GM11168 (cell line): Measurements from ENCODE around the gene C1orf167.

Source experiments
- in situ Hi-C: fragments of 300-500 bp; cut with MboI; formaldehyde crosslinking; loops from one replicate; pipeline ENCODE4 v1.12.0; 2022; ENCODE audit warnings: low sequenced_read_pairs; ENCODE audit not compliant: unreplicated experiment

Gene C1orf167

DNA sequence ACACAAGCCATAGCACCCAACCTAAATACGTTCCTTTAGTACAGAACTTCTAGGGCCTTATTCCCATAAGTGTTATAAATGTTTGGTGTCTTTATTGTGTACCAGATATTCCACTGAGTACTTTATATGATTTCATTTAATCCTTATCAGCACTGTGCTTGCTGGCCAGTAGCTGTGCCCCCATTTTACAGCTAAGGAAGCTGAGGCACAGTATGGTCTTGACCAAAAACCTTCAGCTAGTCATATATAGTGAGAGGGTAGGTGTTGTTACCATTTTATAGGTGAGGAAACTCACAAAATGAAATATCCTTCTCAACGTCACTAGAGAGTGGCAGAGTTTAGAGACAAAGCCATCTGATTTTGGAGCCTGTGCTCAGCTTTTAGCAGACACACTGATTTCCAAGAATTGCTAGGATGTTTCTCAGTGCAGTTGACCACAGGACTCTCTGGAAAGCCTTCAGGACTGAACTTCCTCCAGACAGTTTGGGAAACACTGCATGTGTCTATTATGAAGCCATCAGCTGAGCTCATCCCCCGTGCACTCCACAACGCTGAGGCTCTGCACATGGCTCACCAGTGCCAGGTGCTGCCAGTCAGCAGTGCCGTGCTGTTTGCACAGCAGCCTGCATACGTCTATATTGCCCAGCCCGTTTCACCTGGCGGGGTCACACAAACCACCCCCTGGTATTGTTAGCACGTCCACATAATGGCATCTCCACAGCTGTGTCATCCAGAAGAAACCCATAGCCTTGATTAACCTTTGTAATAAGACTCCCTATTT lies 70.1 kb downstream of the C1orf167 start:
- in situ Hi-C loops = no loop called here

DNA sequence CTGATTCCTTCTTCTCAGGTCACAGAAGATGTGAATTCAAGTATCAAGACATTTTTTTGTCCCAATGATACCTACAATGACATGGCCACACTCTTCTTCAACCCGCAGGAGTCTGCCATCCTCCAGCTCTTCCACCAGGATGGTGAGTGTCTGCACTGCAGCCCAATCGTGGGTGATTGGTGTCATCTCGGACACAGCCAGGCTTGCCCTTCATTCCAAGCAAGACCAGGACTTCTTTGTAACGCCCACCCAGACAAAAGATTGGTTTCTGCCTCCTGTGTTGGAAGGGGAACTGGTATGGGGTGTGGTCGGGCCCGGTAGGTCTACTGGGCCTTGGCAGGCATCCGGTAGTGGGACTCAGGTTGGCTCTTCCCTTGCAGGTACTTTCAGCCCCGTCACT lies 71.5 kb downstream of the C1orf167 start:
- in situ Hi-C loops = no loop called here

DNA sequence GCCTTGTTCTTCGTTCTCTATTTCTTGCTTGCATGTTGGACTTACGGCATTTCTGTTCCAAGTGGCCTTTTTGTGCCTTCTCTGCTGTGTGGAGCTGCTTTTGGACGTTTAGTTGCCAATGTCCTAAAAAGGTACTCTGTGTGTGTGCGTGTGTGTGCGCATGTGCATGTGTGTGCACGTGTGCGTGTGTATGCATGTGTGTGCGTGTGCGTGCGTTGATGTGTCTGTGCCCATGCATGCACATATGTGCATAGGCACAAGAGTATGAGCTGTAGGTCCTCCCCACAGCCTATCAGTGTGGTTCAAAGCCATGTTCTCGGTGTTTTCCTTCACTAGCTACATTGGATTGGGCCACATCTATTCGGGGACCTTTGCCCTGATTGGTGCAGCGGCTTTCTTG lies 71.9 kb downstream of the C1orf167 start:
- in situ Hi-C loops = no loop called here

DNA sequence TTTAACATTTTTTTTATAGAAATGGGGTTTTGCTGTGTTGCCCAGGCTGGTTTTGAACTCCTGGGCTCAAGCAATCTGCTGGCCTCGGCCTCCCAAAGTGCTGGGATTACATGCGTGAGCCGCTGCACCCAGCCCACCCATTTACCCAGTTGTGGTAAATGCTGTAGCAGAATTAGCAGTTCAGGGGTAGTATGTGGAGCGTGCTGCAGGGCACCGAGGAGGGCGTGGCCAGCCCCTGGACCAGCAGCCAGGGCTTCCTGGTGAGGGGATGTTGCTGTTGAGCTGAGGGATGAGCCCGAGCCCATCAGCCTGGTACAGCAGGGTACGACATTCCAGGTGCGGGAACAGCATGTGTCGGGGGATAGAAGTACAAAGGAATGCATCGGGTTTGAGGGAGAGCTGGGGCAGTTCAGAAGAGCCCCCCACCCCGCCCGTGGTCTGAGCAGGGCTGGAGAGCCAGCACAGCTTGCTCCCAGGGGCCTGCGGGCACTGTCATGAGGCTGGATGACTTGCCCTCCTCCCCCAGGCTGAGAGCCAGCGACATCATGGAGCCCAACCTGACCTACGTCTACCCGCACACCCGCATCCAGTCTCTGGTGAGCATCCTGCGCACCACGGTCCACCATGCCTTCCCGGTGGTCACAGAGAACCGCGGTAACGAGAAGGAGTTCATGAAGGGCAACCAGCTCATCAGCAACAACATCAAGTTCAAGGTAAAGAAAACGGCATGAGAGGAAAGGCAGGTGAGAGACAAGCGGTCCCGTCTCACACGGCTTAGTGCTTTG lies 73.6 kb downstream of the C1orf167 start:
- in situ Hi-C loops = no loop called here

DNA sequence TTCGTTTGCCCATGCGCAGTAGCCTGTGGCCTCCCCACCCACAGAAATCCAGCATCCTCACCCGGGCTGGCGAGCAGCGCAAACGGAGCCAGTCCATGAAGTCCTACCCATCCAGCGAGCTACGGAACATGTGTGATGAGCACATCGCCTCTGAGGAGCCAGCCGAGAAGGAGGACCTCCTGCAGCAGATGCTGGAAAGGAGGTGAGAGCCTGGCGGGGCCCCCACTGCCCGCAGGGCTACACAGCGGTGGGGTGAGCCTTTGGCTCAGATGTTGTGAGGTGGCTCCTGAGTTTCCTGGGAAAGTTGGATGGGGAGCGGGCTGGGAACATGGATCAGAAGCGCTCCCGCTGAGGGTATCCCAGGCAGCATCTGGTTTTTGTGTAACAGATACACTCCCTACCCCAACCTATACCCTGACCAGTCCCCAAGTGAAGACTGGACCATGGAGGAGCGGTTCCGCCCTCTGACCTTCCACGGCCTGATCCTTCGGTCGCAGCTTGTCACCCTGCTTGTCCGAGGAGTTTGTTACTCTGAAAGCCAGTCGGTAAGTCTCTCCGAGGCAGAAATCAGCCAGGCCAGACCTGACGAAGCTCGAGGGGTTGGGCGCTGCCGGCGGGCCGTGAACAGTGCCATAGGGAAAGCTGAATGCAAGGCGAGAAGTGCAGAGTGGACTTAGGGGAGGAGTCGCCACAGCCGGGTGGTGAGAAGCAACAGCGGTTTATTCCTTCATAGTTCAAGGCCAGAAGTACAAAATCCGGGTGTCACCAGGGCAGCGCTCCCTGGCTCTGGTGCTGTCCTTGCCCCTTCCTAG lies 75.2 kb downstream of the C1orf167 start:
- in situ Hi-C loops = no loop called here

DNA sequence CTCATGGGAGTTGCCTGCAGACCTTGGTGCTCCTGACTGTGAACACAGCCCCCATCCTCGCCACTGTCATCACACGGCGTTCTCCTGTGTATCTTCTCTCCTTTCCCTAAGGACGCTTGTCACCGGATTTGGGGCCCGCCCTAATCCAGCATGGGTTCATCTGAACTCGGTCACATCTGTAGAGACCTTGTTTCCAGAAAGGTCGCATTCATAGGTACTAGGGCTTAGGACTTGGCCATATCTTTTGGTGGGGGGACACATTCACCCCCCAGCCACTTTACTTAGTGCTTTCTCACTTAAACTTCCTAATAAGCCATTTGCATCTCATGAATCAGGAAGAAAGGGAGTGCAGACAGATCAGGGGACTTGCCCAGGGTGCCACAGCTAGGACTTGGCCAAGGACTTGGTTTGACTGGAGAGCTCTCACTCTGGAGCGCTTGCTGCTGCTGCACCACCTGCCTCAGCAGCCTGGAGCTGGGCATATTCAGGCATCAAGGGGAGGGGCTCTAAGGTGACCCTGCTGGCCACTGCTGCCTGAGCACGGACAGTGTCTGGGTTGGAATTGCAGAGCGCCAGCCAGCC lies 75.9 kb downstream of the C1orf167 start:
- in situ Hi-C loops = no loop called here

DNA sequence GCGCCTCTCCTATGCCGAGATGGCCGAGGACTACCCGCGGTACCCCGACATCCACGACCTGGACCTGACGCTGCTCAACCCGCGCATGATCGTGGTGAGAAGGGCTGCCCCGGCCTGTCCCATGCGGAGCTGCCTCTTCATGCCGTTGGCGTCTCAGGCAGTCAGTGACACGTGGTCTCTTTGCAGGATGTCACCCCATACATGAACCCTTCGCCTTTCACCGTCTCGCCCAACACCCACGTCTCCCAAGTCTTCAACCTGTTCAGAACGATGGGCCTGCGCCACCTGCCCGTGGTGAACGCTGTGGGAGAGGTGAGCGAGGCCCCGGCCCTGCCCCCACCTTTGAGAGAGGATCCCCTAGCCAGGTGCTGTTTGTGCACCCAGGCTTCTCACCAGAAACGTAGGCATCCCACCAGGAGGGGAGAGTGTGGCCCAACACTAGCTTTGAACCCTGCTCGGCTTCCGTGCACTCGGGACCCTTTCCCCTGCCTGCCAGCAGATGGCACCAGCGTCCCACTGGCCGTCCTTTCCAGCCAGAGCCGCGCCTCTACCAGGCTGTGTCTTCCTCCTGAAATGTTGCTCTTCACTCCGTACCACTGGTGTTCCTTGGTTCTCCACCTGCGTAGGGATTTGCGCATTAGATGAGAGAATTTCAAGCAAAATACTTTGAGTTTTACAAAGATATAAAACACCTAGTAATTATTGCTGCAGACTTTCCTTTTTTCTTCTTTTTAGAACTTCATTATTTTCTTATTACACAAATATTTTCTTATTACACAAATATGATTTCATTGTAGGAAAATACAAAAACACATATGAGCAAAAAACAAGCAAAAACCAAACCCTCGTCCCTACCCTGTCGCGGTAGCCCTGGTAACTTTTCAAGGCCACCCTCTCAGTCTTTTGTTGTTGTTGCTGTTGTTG lies 76.6 kb downstream of the C1orf167 start:
- in situ Hi-C loops = no loop called here
